Measurements from ENCODE around the gene GCC2. TPM values are rescaled to one million over a fixed set of nuclear protein-coding genes. Genes with fewer than 3 reads are reported as not detected.
A peak's percentile ranks its signal among the peaks of the same experiment; 100 is the strongest.

GCC2 gene
- 10 to 100 TPM; 36.6 to 57.7 (median 43.0) TPM for total RNA-seq

- H3K36me3 ChIP-seq = peaks cover 0 to 26% (median 3%) of the 10 kb centered on the region in 3 donors
- peak; percentile 92 to 94 for DNase-seq (ENCODE audit: low spot score in 2 of 2)
- peaks cover 0 to 20% (median 0%) of the 10 kb centered on the region in 4 donors for H3K4me1 ChIP-seq
- H3K27me3 ChIP-seq = no peaks in the 10 kb centered on the region
- WGBS, 2 donors = 0 to 2% methylated on average over 26 to 37 of the region's 55 CpGs
- peak within 1 kb of the TSS; percentile 74 to 94 (median 92) for H3K27ac ChIP-seq
- H3K9me3 ChIP-seq = no peaks in the 10 kb centered on the region
- H3K4me3 ChIP-seq = peak within 1 kb of the TSS; percentile 76 to 87 (median 80)
- TF ChIP-seq CTCF (IDR thresholded peaks at IDR 0.05) (peak in 2 of 5 experiments; percentile 18 to 22), POLR2A (IDR thresholded peaks at IDR 0.05) (peak; percentile 61 to 89), EP300 (IDR thresholded peaks at IDR 0.05) (peak; percentile 68 to 95)
These were observed at the start of gene GCC2 for GRCh38 chr2:108448678-108449409. Gene GCC2, plus strand, starts transcription at chr2:108449206. Its CDS starts 69 bp downstream, at chr2:108449275.

- WGBS, 2 donors = 91 to 96% methylated on average over 2 of the region's 2 CpGs
- no peak for DNase-seq (ENCODE audit: low spot score in 2 of 2)
- Histone ChIP-seq H3K4me3 (no peak overlapping the region), H3K36me3 (no peaks in the 10 kb centered on the region), H3K27ac (no peak overlapping the region), H3K27me3 (no peaks in the 10 kb centered on the region), H3K4me1 (no peaks in the 10 kb centered on the region), H3K9me3 (peaks cover 0 to 42% (median 5%) of the 10 kb centered on the region in 4 donors)
- no peak for TF ChIP-seq EP300 (IDR thresholded peaks at IDR 0.05)
- no peak for TF ChIP-seq POLR2A (IDR thresholded peaks at IDR 0.05)
- no peak for TF ChIP-seq CTCF (IDR thresholded peaks at IDR 0.05)
These were observed 49.5 kb upstream of the GCC2 start for GRCh38 chr2:108399479-108399878.

- 77 to 81% methylated on average over 3 of the region's 3 CpGs for WGBS, 2 donors
These were observed 47.2 kb upstream of the GCC2 start for GRCh38 chr2:108401800-108402199.

GRCh38 chr2:108403494-108403893 lies 45.5 kb upstream of the GCC2 start:
- DNase-seq (ENCODE audit: low spot score in 2 of 2) = peak; percentile 13 to 16
- TF ChIP-seq CTCF (IDR thresholded peaks at IDR 0.05) = no peak
- peak in 1 of 2 donors; percentile 19 for TF ChIP-seq EP300 (IDR thresholded peaks at IDR 0.05)
- 20 to 22% methylated on average over 7 of the region's 7 CpGs for WGBS, 2 donors

More at GRCh38 chr2:108401800-108402199, 47.2 kb upstream of the GCC2 start:
- Histone ChIP-seq H3K9me3 (peaks cover 0 to 47% (median 5%) of the 10 kb centered on the region in 4 donors), H3K4me1 (no peaks in the 10 kb centered on the region), H3K4me3 (no peak overlapping the region), H3K27ac (no peak overlapping the region), H3K36me3 (no peaks in the 10 kb centered on the region), H3K27me3 (no peaks in the 10 kb centered on the region)
- no peak for DNase-seq (ENCODE audit: low spot score in 2 of 2)
- no peak for TF ChIP-seq EP300 (IDR thresholded peaks at IDR 0.05)
- no peak for TF ChIP-seq POLR2A (IDR thresholded peaks at IDR 0.05)
- no peak for TF ChIP-seq CTCF (IDR thresholded peaks at IDR 0.05)

GRCh38 chr2:108404784-108405397 lies 44.1 kb upstream of the GCC2 start:
- no peak for TF ChIP-seq POLR2A (IDR thresholded peaks at IDR 0.05)
- TF ChIP-seq EP300 (IDR thresholded peaks at IDR 0.05) = no peak
- TF ChIP-seq CTCF (IDR thresholded peaks at IDR 0.05) = no peak
- Histone ChIP-seq H3K4me3 (no peak overlapping the region), H3K9me3 (peaks cover 0 to 26% (median 1%) of the 10 kb centered on the region in 4 donors), H3K4me1 (no peaks in the 10 kb centered on the region), H3K27me3 (no peaks in the 10 kb centered on the region), H3K27ac (no peak overlapping the region), H3K36me3 (no peaks in the 10 kb centered on the region)
- WGBS, 2 donors = 86 to 88% methylated on average over 4 of the region's 4 CpGs
- no peak for DNase-seq (ENCODE audit: low spot score in 2 of 2)

More at GRCh38 chr2:108403494-108403893, 45.5 kb upstream of the GCC2 start:
- Histone ChIP-seq H3K27ac (no peak overlapping the region), H3K9me3 (peaks cover 0 to 39% (median 5%) of the 10 kb centered on the region in 4 donors), H3K4me1 (no peaks in the 10 kb centered on the region), H3K4me3 (no peak overlapping the region), H3K27me3 (no peaks in the 10 kb centered on the region), H3K36me3 (no peaks in the 10 kb centered on the region)

Data from tibial nerve (tissue), 4 donors.